HG03060 (cell line): ENCODE measurements around the gene NFS1.
"Not testable (repeated sequence)": the region's sequence is repeated elsewhere in the genome, so short reads cannot be mapped to it uniquely, and the experiment has no call there.

Experiments
- ATAC-seq: cut with Tn5 transposase; IDR thresholded peaks from one replicate; pipeline ENCODE4 v1.9.1; 2021; ENCODE audit warnings: low read depth, moderate number of reproducible peaks; ENCODE audit not compliant: unreplicated experiment

The NFS1 gene

GRCh38 chr20:35710884-35711587 is 11.9 kb upstream of the NFS1 start:
- ATAC-seq: no peak

- ATAC-seq: no peak
Observed at GRCh38 chr20:35710039-35710438, 10.9 kb upstream of the NFS1 start.

DNA sequence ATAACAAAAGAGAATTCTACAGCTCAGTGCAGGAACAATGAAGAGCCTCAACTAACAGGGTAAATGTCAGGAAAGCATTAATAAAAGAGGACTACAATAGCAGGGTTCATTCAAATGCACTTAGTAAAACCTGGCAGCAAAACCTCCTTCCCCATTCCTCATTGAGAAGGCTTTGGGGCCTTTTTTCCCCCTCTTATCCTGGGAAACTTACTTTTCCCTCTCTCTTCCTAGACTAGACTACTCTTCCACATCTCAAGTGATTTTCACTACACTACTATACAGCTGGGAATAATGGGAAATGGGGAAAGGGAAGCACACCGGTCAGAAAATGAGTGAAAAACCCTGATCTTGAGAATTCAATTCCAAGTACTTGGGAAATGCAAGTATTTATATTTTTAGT is 10.1 kb upstream of the NFS1 start:
- no peak for ATAC-seq

- ATAC-seq: no peak
Observed at GRCh38 chr20:35708502-35708901, 9.3 kb upstream of the NFS1 start.

GRCh38 chr20:35706591-35707529 is 7.7 kb upstream of the NFS1 start:
- not testable (repeated sequence) for ATAC-seq

DNA sequence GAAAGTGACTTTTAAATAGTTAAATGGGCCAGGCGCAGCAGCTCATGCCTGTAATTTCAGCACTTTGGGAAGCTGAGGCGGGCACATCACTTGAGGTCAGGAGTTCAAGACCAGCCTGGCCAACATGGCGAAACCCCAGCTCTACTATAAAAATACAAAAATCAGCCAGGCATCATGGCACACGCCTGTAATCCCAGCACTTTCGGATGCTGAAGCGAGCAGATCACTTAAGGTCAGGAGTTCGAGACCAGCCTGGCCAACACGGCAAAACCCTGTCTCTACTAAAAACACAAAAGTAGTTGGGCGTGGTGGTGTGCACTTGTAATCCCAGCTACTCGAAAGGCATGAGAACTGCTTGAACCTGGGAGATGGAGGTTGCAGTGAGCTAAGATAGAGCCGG is 6.7 kb upstream of the NFS1 start:
- ATAC-seq: not testable (repeated sequence)

DNA sequence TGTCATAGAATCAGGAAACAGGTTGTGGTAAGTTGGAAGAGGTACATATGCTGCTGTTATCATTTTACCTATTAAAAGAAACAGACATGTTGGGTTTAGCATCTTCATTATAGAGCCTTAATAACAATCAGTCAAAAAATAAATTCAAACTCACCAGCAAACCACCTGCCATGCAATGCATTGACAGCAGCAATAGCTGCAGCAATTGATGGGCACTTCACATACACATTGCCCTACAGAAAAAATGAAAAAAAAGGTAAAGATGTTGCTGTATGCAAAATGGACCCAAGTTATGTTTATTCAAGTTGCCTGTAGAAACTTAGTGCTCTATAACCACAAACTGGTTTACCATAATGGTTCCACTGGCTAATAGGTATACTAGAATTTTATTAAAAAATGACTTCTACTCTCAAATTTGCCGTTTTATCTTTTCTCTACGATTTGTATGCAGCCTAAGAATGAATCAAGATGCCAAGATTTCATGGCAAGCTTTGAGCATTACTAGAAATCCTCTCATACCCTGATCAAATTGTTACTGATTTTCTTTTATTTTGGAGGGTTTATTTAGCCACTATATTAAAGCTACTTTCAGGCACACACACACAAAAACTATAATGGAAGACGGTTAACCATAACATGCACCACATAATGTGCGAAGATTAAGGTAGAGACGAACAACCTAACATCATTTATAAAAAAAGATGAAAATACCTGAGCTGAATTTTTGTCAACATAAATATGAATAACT is 5.5 kb upstream of the NFS1 start:
- no peak for ATAC-seq

DNA sequence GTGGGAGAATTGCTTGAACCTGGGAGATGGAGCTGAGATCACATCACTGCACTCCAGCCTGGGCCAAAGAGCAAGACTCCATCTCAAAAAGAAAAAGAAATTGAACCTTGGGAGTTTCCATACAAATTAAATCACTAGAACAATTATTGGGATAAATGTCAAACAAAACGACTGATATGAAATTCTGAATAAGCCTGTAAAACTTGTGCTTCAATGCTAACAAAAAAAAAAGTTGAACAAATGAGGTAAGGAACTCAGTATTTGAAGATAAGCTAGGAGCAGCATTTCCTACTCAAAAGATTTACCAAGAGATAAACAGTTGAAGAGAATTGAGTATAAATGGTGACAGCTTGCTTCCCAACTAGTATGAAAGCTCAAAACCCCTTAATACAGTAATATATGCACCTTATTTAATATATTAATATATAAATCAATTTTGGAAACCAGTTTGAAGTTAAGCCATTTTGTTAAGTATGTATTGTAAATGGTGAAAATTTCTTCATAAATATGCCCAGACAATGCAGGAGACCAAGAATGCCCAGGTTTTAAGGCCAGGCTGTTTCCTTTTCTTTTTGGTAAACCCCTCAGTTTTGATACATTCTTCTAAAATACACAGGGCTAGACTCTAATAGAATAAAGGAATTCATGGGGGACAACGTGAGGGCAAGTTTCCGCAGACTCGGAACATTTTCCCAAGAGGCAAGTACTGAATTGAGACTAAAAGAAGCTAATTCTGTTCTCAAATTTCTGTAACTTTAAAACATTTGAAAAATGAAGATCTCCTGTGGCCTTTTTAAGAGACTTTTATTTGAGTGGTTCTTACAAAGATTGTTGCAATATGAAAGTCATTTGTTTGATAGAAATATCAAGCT is 3.9 kb upstream of the NFS1 start:
- no peak for ATAC-seq

DNA sequence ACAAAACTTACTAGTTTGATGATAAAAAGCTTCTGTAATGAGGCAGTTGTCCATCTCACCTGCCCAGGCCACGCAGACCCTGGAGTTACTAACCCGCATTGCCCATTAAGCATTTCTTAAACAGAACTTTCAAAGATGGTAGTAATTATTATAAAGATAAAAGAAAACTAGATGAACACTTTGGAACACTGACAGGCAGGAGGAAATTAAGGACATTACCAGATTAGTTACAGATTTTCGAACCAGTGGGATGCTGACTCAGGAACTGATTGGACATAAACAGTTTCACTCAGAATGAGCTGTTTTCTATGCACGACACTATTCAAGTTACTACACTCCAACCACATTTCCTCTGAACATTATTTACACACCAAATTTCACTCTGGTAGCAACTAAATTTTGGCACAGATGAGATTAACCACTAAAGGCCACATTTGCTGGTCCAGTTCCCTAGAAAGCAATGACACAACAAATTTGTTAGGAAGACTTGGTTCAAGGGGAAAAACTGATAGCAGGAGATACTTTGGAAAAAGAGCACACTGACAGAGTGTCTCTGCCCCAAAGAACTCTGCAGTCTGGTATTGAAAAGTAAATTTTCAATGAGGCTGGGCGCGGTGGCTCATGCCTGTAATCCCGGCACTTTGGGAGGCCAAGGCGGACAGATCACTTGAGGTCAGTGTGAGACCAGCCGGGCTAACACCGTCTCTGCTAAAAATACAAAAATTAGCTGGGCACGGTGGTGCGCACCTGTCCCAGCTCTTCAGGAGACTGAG is 3.1 kb upstream of the NFS1 start:
- no peak for ATAC-seq

- ATAC-seq: no peak
Observed at GRCh38 chr20:35700625-35701148, 1.5 kb upstream of the NFS1 start.

- ATAC-seq: no peak
Observed at GRCh38 chr20:35699957-35700624, 939 bp upstream of the NFS1 start.

GRCh38 chr20:35698298-35699126 is 640 bp downstream of the NFS1 start:
- ATAC-seq: no peak

DNA sequence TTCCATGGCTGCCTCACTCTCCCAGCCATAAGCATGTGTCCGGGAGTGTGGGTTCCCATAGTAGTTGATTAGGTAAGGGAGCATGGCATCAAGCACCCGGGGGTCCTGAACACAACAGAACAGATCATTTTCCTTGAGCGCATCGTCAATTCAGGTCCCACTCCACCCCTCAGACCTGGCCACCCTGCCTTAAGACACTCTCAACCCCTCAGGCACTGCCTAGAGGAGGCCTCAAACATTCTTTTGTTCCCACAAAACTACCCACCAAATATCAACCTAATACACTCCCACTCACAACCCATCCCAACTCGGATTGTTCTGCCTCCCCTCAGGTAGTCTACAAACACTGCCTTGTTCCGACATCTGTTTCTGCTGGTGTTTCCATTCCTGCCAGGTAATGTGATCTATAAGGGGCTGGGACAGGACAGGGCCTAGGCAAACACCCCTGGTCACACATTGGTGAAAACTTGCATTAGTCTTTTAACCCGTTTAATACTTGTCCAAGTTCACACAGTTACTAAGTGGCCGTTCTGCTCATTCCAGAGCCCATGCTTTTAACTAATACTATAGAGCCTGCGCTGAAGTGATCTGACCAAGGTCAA is 1.4 kb downstream of the NFS1 start:
- no peak for ATAC-seq

- ATAC-seq: no peak
Observed at GRCh38 chr20:35695978-35696377, 3.2 kb downstream of the NFS1 start.

- no peak for ATAC-seq
Observed at GRCh38 chr20:35695245-35695749, 3.9 kb downstream of the NFS1 start.

DNA sequence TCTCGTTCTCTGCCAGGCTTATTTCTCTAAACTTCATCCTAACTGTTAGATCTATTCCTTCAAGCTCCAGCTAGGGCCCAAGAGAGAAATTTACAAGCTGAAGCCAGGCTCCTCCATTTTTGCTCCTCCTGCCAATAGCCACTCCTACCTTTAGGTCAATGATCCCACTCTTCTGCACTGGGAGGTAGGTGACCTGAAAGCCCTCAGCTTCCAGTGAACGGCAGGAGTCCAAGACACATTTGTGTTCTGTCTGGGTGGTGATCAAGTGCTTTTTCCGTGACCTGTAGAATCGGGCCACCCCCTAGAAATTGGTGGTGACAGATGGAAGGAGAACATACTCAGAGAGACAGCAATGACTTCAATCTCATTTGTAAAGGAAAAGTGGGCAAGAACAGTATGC is 8.9 kb downstream of the NFS1 start:
- no peak for ATAC-seq

DNA sequence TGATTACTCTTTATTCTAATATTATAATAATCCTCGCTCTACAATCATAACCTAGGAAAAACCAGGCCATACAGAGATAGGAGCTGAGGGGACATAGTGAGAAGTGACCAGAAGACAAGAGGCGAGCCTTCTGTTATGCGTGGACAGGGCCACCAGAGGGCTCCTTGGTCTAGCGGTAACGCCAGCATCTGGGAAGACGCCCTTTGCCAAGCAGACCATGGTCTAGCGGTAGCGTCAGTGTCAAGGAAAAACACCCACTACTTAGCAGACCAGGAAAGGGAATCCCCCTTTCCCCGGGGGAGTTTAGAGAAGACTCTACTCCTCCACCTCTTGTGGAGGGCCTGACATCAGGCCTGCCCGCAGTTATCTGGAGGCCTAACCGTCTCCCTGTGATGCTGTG is 12.3 kb downstream of the NFS1 start:
- not testable (repeated sequence) for ATAC-seq
